GM12878 (cell line): Measurements from ENCODE around the gene CELSR2. TPM values are rescaled to one million over a fixed set of nuclear protein-coding genes. Genes with fewer than 3 reads are reported as not detected.

ENCODE experiments used
- ATAC-seq: fragments of 200-7000 bp; cut with Tn5 transposase; 3 replicates; pipeline ENCODE4 v1.9.1; 2020; ENCODE audit warnings: mild to moderate bottlenecking, moderate library complexity
- BruUV-seq: library from RNA; stranded (reverse); fragments of 400-500 nt; replicated peaks from 2 replicates; lab custom pipeline; 2021; lab: Mats Ljungman, UMichigan
- CTCF ChIA-PET: fragments of 300-600 bp; sonication (Branson Sonifier 250); formaldehyde crosslinking; extraction: SDS; loops from one replicate; lab custom pipeline; 2021; ENCODE audit warnings: inconsistent platforms; lab: Yijun Ruan, JAX
- POLR2A ChIA-PET: fragments of 350-600 bp; formaldehyde crosslinking; extraction: SDS; loops from one replicate; lab custom pipeline; 2021; ENCODE audit warnings: inconsistent platforms; lab: Charles Lee
- RAD21 ChIA-PET: fragments of 300-600 bp; sonication (Branson Sonifier 250); formaldehyde crosslinking; loops from one replicate; lab custom pipeline; 2023; ENCODE audit warnings: antibody characterized with exemption; ENCODE audit not compliant: unreplicated experiment; lab: Charles Lee
- SMC1A ChIA-PET: fragments of 300-600 bp; sonication (Branson Sonifier 250); formaldehyde crosslinking; loops from one replicate; lab custom pipeline; 2023; ENCODE audit not compliant: unreplicated experiment, uncharacterized antibody; lab: Charles Lee
- DNase-seq: peaks from one replicate; pipeline ENCODE4 v3.0.0-alpha.2; 2011; ENCODE audit warnings: low read depth, low spot score
- FAIRE-seq: peaks from 3 replicates; lab custom pipeline; 2011; peaks lifted over from hg19 to GRCh38; lab: Jason Lieb, UNC
- H2AFZ ChIP-seq: 2 replicates; pipeline ENCODE4 v1.6.0; 2011; ENCODE audit warnings: low read depth, low read length, control low read depth; ENCODE audit not compliant: control insufficient read depth
- H3K27ac ChIP-seq: 2 replicates; pipeline ENCODE4 v1.5.1; 2011; ENCODE audit warnings: control low read depth; ENCODE audit not compliant: control insufficient read depth, insufficient read depth
- H3K27me3 ChIP-seq, 2 experiments: replicated peaks in 1 of 2; 2 replicates each; pipeline versions ENCODE4 v1.6.0 to v1.6.1; 2011; ENCODE audit warnings: low read length in 1 of 2; ENCODE audit not compliant: control insufficient read depth in 2 of 2, insufficient read depth in 2 of 2
- H3K36me3 ChIP-seq, 2 experiments: 2 replicates each; pipeline ENCODE4 v1.5.1; 2011; ENCODE audit warnings: low read length in 1 of 2; ENCODE audit not compliant: control insufficient read depth in 2 of 2, insufficient read depth in 2 of 2
- H3K4me1 ChIP-seq: 2 replicates; pipeline ENCODE4 v1.6.1; 2011; ENCODE audit warnings: mild to moderate bottlenecking, low read length, moderate library complexity, mixed read lengths; ENCODE audit not compliant: control insufficient read depth, insufficient read depth
- H3K4me2 ChIP-seq: 2 replicates; pipeline ENCODE4 v1.6.0; 2011; ENCODE audit warnings: control low read depth; ENCODE audit not compliant: control insufficient read depth, insufficient read depth
- H3K4me3 ChIP-seq: fragments of 200-600 bp; sonication (generic); 2 replicates; pipeline ENCODE4 v1.5.1; 2016
- H3K79me2 ChIP-seq: 2 replicates; pipeline ENCODE4 v1.6.0; 2011; ENCODE audit warnings: low read length; ENCODE audit not compliant: control insufficient read depth, insufficient read depth
- H3K9ac ChIP-seq: 2 replicates; pipeline ENCODE4 v1.8.0; 2011; ENCODE audit warnings: low read length, control low read depth, mixed read lengths; ENCODE audit not compliant: control insufficient read depth, insufficient read depth
- H3K9me3 ChIP-seq: replicated peaks from 3 replicates; pipeline ENCODE4 v1.5.1; 2011; ENCODE audit warnings: mild to moderate bottlenecking, low read length; ENCODE audit not compliant: control insufficient read depth, insufficient read depth
- H4K20me1 ChIP-seq: 2 replicates; pipeline ENCODE4 v1.6.0; 2011; ENCODE audit not compliant: control insufficient read depth, insufficient read depth
- CEBPB ChIP-seq, 2 experiments: fragments of 150-350 bp in 1 of 2; IDR thresholded peaks; 2 replicates each; pipeline ENCODE4 v1.6.1; 2012 to 2014; ENCODE audit warnings: low read depth in 2 of 2, low read length in 2 of 2, borderline replicate concordance in 1 of 2, inconsistent platforms in 1 of 2
- CUX1 ChIP-seq: IDR thresholded peaks from 2 replicates; pipeline ENCODE4 v1.6.1; 2012; ENCODE audit warnings: improper control_type of control experiment, low read depth, low read length; ENCODE audit not compliant: insufficient replicate concordance
- MXI1 ChIP-seq: fragments of 150-350 bp; IDR thresholded peaks from 2 replicates; pipeline ENCODE4 v1.6.1; 2011; ENCODE audit warnings: low read depth, mild to moderate bottlenecking, inconsistent platforms, low read length, improper control_type of control experiment
- MYC ChIP-seq: IDR thresholded peaks from 2 replicates; pipeline ENCODE4 v1.6.1; 2011; ENCODE audit warnings: mild to moderate bottlenecking, low read length, moderate library complexity, inconsistent platforms; ENCODE audit not compliant: insufficient read depth, insufficient replicate concordance, insufficient read length, severe bottlenecking
- NKRF ChIP-seq: fragments of 450-650 bp; conservative IDR thresholded peaks from 2 replicates; pipeline ENCODE4 v1.6.1; 2017; ENCODE audit warnings: mild to moderate bottlenecking, moderate library complexity
- RELA ChIP-seq: fragments of 450-650 bp; IDR thresholded peaks from 2 replicates; pipeline ENCODE4 v1.8.0; 2014; ENCODE audit warnings: borderline replicate concordance; ENCODE audit not compliant: partially characterized antibody
- SUPT20H ChIP-seq: IDR thresholded peaks from 2 replicates; pipeline ENCODE4 v1.6.1; 2011; ENCODE audit warnings: low read depth, mild to moderate bottlenecking, low read length, moderate library complexity, borderline replicate concordance; ENCODE audit not compliant: control insufficient read depth
- TBL1XR1 ChIP-seq: IDR thresholded peaks from 2 replicates; pipeline ENCODE4 v1.6.1; 2012; ENCODE audit warnings: low read depth, low read length, improper control_type of control experiment
- ZNF24 ChIP-seq: fragments of 450-650 bp; IDR thresholded peaks from 2 replicates; pipeline ENCODE4 v1.6.1; 2017; ENCODE audit warnings: antibody characterized with exemption, mild to moderate bottlenecking
- WGBS: methylation state at CpG from one replicate; pipeline ENCODE4 v1.1.6; 2016; ENCODE audit warnings: low lambda C conversion rate; ENCODE audit not compliant: insufficient replicate concordance, insufficient coverage; ENCODE audit errors: missing lambda C conversion rate; 5-methylcytosine and 5-hydroxymethylcytosine counted together
- in situ Hi-C: fragments of 300-500 bp; cut with MboI; formaldehyde crosslinking; loops from 9 replicates; pipeline ENCODE4 v1.14.3; 2018; ENCODE audit warnings: mixed read lengths
- intact Hi-C: fragments of 100-400 bp; cut with micrococcal nuclease; formaldehyde crosslinking; loops from one replicate; pipeline ENCODE4 v1.14.2; 2022; ENCODE audit not compliant: unreplicated experiment
- polyA plus RNA-seq, 11 experiments: library from polyadenylated mRNA; depleted of rRNA in 4 of 11; unstranded in 6 of 11; stranded (reverse) in 5 of 11; fragments of >200 nt; fragmentation: Nextera tagmentation in 4 of 11; fragmentation: Illumina TruSeq in 1 of 11; extraction: Ambion mirVana in 4 of 11; extraction: Trizol in 1 of 11; gene quantifications; 1 replicate in 1 of 11; 2 replicates in 10 of 11; pipeline versions ENCODE4 v1.2.1 to v1.2.3, GENCODE V29; 2011 to 2016; ENCODE audit warnings: inconsistent platforms in 2 of 11, missing spikeins in 2 of 11, low read depth in 1 of 11
- total RNA-seq, 4 experiments: library from RNA; depleted of rRNA in 3 of 4; stranded (reverse); fragments of >200 nt in 3 of 4; fragmentation: Illumina TruSeq in 1 of 4; extraction: Trizol in 1 of 4; gene quantifications; 2 replicates each; pipeline versions ENCODE4 v1.2.1 to v1.2.3, GENCODE V29; 2013 to 2021

CELSR2 gene
- total and polyA plus RNA-seq, 10 of the 15 experiments (the other 5 are each of a cell fraction or from before 2014, with no cell fraction given), result under 0.01 to 0.15 (median 0.04) TPM; not detected in 2

DNA sequence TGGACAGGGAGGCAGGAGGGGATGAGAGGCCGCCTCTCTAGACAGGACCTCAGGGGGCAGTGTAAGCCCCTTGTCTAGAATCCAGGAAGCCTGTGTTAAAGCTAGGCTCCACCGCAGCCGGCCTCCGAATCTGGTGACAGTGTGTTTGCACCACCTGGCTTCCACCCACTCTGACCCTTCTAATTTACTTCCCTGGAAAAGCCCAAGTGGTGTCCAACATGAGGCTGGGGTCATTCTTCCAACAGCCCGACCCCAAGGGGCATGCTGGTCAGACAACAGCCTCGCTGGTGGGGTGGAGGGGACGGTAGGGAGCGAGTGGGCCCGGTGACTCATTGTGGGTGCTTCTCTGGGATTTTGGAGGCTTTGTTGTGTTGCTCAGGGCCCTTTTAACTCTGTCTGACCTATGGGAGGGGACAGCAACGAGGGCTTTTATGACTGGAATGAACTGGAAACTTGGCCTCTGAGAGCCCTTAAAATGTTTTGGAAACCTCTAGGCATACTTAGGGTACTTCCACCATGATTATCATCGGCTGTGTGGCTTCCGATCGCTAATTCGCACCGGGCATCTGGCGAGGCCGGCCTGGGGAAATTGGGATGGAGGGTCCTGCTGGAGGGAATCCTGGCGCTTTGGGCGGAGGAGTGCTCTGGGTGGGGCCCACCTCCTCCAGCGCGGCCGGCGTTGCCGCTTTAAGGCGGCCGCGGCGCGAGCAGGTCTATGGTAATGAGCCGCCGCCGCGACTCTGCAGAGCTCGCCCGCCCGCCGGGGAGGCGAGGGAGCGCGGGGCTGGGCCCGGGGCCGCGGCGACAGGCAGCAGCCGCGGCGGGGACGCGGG, at the start of gene CELSR2 (continued):
- peak; percentile 82 for TF ChIP-seq NKRF

DNA sequence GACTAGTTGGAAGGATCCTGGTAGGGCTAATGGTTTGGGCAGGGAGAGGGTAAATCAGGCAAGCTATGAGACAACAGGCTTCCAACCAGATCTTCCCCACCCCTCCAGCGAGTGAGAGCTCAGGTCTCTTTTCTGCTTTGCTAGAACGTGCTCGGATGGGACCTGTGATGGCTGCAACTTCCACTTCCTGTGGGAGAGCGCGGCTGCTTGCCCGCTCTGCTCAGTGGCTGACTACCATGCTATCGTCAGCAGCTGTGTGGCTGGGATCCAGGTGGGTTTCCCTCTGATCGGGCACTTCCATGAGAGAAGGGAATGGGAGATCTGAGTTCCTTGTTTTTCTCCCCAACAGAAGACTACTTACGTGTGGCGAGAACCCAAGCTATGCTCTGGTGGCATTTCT, 49.6 kb upstream of the CELSR2 start:
- in situ Hi-C loops, result no loop called here
- DNase-seq, result no peak
- BruUV-seq, result no TSS peak
- H4K20me1 ChIP-seq, result no peaks in the 10 kb centered on the region
- H3K27me3 ChIP-seq, result no peaks in the 10 kb centered on the region; a peak in 1 of 4 replicates
- TF ChIP-seq CUX1 (no peak), ZNF24 (no peak), SUPT20H (no peak), MXI1 (no peak), TBL1XR1 (no peak), RELA (no peak), CEBPB (IDR thresholded peaks at IDR 0.05; ENCODE audit: borderline replicate concordance in 1 of 2, low read depth in 2 of 2, low read length in 2 of 2) (no peak), MYC (no peak)
- TF ChIP-seq, all 136 proteins: peak for 0
- ATAC-seq (no peak), FAIRE-seq (no peak)
- no peak overlapping the region for H3K9ac ChIP-seq
- H3K4me1 ChIP-seq, result no peaks in the 10 kb centered on the region
- no peak overlapping the region for H3K4me2 ChIP-seq
- 52% methylated on average over 10 of the region's 10 CpGs for WGBS
- H3K9me3 ChIP-seq, result no peaks in the 10 kb centered on the region
- intact Hi-C loops, result no loop called here
- CTCF ChIA-PET, result interaction anchor here (0.7 to 3.1 kb wide), 9 partner anchors 8 to 333 kb away, joined by 3 to 15 read pairs (median 4); no protein-coding TSS in a partner anchor
- SMC1A ChIA-PET, result interaction anchor here (0.7 kb wide), 1 partner anchor 152 kb away, joined by 4 read pairs; no protein-coding TSS in a partner anchor
- peak overlapping the region; percentile 37 for H2AFZ ChIP-seq
- H3K27ac ChIP-seq, result no peak overlapping the region
- H3K79me2 ChIP-seq, result no peaks in the 10 kb centered on the region
- RAD21 ChIA-PET, result interaction anchor here (1.3 to 1.4 kb wide), 2 partner anchors 199 to 333 kb away, joined by 3 to 5 read pairs; partner anchors contain the start of gene SORT1
- H3K4me3 ChIP-seq, result no peak overlapping the region
- no peaks in the 10 kb centered on the region for H3K36me3 ChIP-seq
- POLR2A ChIA-PET, result interaction anchor here (0.8 kb wide), 1 partner anchor 13 kb away, joined by 3 read pairs; no protein-coding TSS in a partner anchor
